GM20000 (cell line): ENCODE measurements around the gene PAM.
A peak's percentile ranks its signal among the peaks of the same experiment; 100 is the strongest.
"Not testable (repeated sequence)": the region's sequence is repeated elsewhere in the genome, so short reads cannot be mapped to it uniquely, and the experiment has no call there.

Source experiments
- DNase-seq: peaks from one replicate; pipeline ENCODE4 v3.0.0; 2012; ENCODE audit warnings: low spot score
- TF ChIP-seq, protein P1 (sequence below): IDR thresholded peaks from 2 replicates; pipeline ENCODE4 v1.5.1; 2012; ENCODE audit warnings: mild to moderate bottlenecking, control low read depth; ENCODE audit errors: extremely low read depth, missing control alignments

Gene PAM

DNA sequence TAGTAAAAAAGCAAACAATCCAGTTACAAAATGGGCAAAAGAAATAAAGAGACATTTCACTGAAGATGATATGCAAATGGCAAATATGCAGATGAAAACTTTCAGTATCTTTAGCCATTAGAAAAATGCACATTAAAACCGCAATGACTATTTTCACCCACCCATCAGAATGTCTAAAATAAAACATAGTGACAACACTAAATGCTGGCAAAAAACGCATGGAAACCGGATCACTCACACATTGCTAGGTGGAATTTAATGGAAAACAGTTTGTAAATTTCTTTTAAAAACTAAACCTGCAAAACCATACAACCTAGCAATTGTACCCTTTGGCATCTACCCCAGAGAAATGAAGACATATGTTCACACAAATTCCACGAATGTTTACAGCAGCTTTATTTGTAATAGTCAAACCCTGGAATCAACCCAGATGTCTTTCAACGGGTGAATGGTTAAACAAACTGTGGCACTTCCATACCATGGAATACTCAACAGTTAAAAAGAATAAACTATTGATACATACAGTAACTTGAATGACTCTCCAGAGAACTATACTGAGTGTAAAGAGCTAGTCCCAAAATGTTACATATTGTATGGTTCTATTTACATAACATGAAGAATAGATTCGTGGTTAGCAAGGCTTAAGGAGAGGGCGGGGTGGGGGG, 17.2 kb upstream of the PAM start:
- no peak for DNase-seq
- TF ChIP-seq, protein P1, sequence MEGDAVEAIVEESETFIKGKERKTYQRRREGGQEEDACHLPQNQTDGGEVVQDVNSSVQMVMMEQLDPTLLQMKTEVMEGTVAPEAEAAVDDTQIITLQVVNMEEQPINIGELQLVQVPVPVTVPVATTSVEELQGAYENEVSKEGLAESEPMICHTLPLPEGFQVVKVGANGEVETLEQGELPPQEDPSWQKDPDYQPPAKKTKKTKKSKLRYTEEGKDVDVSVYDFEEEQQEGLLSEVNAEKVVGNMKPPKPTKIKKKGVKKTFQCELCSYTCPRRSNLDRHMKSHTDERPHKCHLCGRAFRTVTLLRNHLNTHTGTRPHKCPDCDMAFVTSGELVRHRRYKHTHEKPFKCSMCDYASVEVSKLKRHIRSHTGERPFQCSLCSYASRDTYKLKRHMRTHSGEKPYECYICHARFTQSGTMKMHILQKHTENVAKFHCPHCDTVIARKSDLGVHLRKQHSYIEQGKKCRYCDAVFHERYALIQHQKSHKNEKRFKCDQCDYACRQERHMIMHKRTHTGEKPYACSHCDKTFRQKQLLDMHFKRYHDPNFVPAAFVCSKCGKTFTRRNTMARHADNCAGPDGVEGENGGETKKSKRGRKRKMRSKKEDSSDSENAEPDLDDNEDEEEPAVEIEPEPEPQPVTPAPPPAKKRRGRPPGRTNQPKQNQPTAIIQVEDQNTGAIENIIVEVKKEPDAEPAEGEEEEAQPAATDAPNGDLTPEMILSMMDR: no peak

DNA sequence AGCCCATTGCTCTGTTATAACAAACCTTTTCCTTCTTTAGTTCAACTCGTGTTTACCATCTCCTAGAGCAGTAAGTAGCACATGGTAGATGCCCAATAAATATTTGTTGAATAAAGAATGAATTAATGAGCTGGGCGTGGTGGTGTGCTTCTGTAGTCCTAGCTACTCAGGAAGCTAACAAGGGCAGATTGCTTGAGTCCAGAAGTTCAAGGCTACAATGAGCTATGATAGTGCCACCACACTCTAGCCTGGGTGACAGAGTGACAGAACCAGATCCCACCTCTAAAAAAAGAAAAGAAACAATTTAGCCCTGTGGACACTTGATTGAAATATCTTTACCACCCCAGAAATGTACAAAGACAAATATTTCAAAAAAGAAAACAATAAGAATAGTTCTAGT, 14.6 kb upstream of the PAM start:
- DNase-seq: no peak
- TF ChIP-seq, protein P1: no peak

DNA sequence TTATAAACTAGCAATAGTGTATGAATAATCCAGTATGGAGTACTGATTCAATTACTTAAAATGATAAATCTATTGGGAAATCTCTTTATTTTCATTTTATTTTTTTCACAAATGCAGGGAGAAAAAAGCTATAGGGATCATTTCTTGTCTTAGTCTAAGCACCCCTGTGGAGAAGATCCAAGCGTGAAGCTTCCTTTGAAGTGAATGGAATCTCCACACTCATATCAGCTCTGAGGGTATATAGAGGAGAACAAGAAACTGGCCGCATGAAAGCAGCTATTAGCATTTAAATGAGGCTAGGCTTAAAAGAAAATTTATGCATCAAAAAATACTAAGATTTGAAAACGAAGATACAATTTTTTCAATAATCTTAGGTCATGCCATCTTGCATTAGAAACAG, 12.9 kb upstream of the PAM start:
- TF ChIP-seq, protein P1: no peak
- no peak for DNase-seq

DNA sequence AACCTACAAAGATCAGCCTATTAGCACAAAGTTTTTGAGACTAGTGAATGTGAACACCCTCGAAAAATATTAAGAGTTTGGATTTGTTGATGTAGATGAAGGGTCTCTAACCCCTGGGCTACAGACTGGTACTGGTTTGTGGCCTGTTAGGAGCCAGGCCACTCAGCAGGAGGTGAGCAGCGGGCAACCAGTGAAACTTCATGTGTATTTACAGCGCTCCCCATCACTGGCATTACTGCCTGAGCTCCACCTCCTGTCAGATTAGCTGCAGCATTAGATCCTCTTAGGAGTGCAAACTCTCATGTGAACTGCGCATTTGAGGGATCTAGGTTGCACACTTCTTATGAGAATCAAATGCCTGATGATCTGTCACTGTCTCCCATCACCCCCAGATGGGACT, 11.2 kb upstream of the PAM start:
- no peak for DNase-seq
- TF ChIP-seq, protein P1: no peak

DNA sequence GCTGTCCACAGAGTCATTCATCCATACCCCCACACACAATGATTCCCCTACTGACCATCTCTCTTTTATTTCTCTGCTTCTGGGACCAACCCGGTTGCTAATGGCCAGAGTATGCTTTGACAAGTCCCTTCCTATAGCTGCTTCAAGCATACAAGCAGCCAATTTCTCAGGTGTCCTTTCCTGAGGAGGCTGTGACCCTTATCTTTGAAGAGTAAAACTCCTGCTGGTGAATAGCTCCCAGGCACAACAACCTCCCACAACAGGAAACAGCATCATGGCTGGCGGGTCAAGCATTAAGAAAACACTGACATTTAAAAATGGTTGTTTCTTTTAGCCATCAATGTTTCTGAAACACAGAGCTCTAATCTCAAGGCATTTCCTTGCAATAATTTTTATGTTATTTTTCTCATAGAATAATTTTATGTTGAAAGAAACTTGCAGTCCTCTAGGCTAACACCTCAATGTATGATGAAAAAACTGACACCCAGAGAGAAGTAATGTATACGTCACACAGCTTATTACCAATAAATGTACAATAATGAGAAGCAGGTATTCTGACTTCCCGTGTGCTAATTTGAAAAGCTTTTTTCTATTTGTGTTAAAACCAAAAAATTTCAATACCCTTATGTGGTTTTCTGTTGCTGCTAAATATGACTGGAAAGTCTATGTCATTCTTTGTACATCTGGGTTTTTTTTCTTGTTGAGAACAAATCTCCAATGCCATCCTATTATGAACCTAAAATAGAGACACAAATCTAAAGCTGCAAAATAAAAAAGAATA, 7.5 kb upstream of the PAM start:
- TF ChIP-seq, protein P1: no peak
- peak; percentile 39 for DNase-seq

DNA sequence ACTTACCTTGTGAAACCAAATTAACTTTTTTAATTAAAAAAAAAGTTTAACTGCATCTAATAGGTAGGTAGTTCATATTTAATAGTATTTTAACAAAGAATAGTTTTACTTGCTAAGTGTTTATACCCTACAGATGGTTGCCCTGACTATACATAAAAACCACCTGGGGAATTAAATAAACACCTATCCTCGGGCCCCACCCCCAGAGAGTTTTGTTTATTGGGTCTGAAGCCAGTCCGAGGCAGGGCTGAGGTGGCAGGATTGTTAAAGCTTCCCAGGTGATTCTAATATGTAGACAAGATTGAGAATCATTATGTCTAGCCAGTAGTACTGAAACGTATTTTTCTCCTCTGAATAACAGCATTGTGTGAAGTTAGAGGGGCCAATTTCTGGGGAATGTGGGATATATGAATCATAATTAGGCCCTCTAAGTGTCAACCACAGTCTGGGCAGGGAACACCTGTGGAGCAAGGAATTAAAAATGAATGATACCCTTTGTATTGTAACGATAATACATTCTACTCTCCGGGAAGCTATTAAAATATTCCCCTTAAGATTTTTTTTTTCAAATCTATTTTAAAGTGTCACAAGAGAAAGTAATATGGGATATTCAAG, 5.6 kb upstream of the PAM start:
- TF ChIP-seq, protein P1: no peak
- DNase-seq: no peak

DNA sequence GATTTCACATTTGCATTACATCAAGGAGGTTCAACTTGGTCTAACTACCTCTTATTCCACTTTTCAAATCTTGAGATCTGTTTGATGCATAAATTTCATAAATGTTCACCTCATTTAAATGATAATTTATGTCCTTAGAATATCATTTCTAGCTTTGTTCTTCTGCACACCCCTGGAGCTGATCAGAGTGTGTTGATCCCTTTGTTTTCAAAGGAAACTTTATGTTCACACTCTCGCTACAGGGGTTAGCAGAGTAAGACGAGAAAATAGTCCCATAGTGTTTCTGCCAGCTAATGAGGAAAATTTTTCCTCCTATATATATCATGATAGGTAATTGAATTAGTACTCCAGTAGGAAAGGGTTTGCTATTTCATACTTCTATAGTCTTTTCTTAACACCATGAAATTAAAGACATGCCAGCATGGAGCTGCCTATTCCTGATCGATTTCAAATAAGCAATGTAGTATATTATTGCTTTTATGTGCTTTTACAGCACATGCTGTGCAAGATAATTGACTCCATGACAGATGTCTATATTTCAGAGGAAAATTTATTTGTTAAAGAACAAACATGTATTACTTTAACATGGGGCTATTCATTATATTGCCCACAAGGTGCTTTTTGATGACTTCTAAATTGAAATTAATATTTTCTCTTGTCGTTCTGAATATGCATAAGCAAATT, 4.8 kb upstream of the PAM start:
- no peak for DNase-seq
- TF ChIP-seq, protein P1: no peak

DNA sequence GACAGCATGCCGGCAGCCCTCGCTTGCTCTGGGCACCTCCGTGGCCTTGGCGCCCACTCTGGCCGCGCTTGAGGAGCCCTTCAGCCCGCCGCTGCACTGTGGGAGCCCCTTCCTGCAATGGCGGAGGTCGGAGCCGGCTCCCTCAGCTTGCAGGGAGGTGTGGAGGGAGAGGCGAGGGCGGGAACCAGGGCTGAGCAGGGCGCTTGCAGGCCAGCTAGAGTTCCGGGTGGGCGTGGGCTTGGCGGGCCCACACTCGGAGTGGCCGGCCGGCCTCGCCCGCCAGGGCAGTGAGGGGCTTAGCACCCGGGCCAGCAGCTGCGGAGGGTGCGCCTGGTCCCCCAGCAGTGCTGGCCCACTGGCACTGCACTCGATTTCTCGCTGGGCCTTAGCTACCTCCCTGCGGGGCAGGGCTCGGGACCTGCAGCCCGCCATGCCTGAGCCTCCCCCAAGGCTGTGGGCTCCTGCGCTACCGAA, 3.2 kb upstream of the PAM start:
- DNase-seq: not testable (repeated sequence)
